Measurements from ENCODE around the gene SRSF11. TPM values are rescaled to one million over a fixed set of nuclear protein-coding genes. Genes with fewer than 3 reads are reported as not detected.

The SRSF11 gene
- total RNA-seq, 1 donor from 2014 or later = 65.4 TPM

- no peak for ATAC-seq
These were observed 1.6 kb downstream of the SRSF11 start for GRCh38 chr1:70222716-70223235.

GRCh38 chr1:70224954-70225353, 3.8 kb downstream of the SRSF11 start:
- no peak for ATAC-seq

- ATAC-seq = no peak
These were observed 6.3 kb downstream of the SRSF11 start for GRCh38 chr1:70227439-70227838.

GRCh38 chr1:70228670-70229069, 7.5 kb downstream of the SRSF11 start:
- no peak for ATAC-seq

- ATAC-seq = no peak
These were observed 10.3 kb downstream of the SRSF11 start for GRCh38 chr1:70231475-70231874.

- ATAC-seq = peak; percentile 57
These were observed 13.6 kb downstream of the SRSF11 start for GRCh38 chr1:70234733-70235132.

- no peak for ATAC-seq
These were observed 18.8 kb downstream of the SRSF11 start for GRCh38 chr1:70239940-70240339.

GRCh38 chr1:70247122-70247521, 25.9 kb downstream of the SRSF11 start:
- ATAC-seq = no peak

GRCh38 chr1:70247768-70248167, 26.6 kb downstream of the SRSF11 start:
- ATAC-seq = no peak

GRCh38 chr1:70248729-70249128, 27.5 kb downstream of the SRSF11 start:
- no peak for ATAC-seq

GRCh38 chr1:70256664-70257063, 35.5 kb downstream of the SRSF11 start:
- ATAC-seq = no peak

GRCh38 chr1:70264839-70265238, 43.7 kb downstream of the SRSF11 start:
- no peak for ATAC-seq

- ATAC-seq = no peak
These were observed 44.8 kb downstream of the SRSF11 start for GRCh38 chr1:70265946-70266345.

- ATAC-seq = no peak
These were observed 56.7 kb downstream of the SRSF11 start for GRCh38 chr1:70277875-70278274.

GRCh38 chr1:70278710-70279109, 57.5 kb downstream of the SRSF11 start:
- no peak for ATAC-seq

- no peak for ATAC-seq
These were observed 63.2 kb downstream of the SRSF11 start for GRCh38 chr1:70284366-70284765.

GRCh38 chr1:70286453-70286852, 65.3 kb downstream of the SRSF11 start:
- ATAC-seq = no peak

- ATAC-seq = no peak
These were observed 67.0 kb downstream of the SRSF11 start for GRCh38 chr1:70288166-70288565.

- ATAC-seq = peak; percentile 74
These were observed 69.0 kb downstream of the SRSF11 start for GRCh38 chr1:70290218-70290617.

- ATAC-seq = no peak
These were observed 72.1 kb downstream of the SRSF11 start for GRCh38 chr1:70293186-70293843.

GRCh38 chr1:70295749-70296148, 74.6 kb downstream of the SRSF11 start:
- no peak for ATAC-seq

GRCh38 chr1:70299472-70299871, 78.3 kb downstream of the SRSF11 start:
- no peak for ATAC-seq
